Activated CD8-positive, alpha-beta memory T cell treated with anti-CD3 and anti-CD28 coated beads for 24 hours (primary cell): ENCODE measurements around the gene RABL3.
"Not testable (repeated sequence)": the region's sequence is repeated elsewhere in the genome, so short reads cannot be mapped to it uniquely, and the experiment has no call there.

Experiments
- DNase-seq: peaks from one replicate; pipeline ENCODE4 v3.0.0-alpha.2; 2020

RABL3 gene

DNA sequence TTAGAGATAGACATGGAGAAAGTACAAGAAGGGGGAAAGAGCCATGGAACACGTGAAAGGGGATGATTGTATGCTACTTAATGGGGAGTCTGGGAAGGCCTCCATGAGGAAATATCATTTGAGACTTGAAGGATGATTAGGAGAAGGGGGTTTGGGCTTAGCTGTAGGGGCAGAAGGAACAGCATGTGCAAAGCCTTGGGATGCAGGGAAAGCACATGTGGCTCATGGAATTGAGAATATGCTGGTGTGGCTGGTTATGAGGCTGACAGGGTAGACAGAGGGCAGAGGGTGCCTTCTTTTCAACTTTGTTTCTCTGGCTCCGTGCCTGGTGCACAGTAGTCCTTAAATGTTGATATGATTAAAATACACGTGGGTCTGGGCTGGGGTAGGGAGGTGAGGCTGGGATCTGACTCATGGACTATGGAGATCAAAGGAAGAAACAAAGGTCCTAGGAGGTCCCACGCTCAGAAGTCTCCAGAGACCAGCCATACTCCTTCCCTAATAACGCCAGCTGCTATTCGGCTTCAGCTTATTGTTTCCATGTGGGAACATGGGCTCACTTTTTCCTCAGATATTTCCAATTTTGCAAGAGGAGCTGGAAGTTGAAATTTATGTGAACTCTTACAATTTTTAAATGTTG is 1.4 kb upstream of the RABL3 start:
- no peak for DNase-seq

DNA sequence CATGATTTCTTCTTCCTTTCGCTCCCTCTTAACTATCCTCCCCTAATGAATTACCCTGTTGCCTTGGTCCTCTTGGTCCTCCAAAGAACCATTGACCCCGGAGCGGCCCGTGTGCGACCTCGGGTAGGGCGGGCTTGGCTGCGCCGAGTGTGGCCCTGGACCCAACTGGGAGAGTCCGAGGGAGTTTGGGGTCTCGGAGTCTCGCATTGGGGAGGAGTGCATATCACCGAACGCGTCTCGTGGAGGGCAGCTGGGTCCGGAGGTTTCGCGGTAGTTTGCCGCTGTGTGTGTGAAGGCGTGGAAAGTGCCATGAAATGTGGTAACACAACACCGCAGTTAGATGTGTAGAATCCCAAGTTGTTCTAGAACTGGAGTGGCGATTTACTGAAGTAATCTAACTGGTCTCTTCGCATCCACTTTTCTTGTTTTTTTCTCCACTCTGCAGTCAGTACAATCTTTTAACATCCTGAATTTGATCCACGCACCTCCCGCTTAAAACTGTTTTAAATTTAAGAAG is 591 bp upstream of the RABL3 start:
- DNase-seq: no peak

DNA sequence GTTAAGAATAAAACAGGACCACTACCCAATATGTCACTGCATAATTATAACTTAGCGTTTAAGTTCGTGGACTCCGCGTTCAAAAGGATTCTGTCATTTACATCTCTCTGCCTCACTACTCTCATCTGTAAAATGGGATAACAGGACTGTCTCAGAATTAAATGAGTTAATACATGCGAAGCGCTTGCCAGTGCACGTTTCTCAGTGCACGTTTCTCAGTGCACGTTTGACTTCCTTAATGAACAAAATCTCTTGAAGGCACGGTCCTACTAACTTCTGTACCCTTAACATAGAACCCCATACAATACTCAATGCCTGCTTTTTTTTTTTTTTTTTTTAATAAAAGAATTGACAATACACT is 499 bp downstream of the RABL3 start:
- DNase-seq: no peak

DNA sequence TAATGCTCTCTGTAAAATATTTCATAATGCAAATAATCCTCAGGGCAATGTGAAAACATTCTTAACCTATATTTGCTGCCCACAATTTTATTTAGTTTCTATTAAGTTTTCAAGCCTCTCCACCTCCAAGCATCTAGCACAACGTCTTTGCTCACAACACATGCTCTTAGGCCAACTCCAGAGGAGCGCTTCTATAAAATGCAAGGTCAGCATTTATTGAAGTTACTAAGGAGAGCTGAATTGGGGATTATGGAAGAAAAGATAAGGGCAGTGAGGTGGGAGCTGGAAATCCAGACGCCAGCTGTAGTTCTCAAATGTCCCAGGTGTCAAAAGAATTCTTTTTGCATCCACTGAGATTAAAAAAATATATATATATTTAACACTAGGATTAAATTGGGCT is 996 bp downstream of the RABL3 start:
- no peak for DNase-seq

DNA sequence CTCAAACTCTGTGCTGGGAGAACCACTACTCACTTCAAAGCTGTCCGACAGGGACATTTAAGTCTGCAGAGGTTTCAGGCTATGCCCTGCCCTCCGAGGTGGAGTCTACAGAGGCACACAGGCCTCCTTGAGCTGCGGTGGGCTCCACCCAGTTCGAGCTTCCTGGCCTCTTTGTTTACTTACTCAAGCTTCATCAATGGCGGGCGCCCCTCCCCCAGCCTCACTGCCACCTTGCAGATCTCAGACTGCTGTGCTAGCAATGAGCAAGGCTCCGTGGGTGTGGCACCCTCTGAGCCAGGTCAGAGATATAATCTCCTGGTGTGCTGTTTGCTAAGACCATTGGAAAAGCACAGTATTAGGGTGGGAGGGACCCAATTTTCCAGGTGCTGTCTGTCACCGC is 4.3 kb downstream of the RABL3 start:
- not testable (repeated sequence) for DNase-seq

DNA sequence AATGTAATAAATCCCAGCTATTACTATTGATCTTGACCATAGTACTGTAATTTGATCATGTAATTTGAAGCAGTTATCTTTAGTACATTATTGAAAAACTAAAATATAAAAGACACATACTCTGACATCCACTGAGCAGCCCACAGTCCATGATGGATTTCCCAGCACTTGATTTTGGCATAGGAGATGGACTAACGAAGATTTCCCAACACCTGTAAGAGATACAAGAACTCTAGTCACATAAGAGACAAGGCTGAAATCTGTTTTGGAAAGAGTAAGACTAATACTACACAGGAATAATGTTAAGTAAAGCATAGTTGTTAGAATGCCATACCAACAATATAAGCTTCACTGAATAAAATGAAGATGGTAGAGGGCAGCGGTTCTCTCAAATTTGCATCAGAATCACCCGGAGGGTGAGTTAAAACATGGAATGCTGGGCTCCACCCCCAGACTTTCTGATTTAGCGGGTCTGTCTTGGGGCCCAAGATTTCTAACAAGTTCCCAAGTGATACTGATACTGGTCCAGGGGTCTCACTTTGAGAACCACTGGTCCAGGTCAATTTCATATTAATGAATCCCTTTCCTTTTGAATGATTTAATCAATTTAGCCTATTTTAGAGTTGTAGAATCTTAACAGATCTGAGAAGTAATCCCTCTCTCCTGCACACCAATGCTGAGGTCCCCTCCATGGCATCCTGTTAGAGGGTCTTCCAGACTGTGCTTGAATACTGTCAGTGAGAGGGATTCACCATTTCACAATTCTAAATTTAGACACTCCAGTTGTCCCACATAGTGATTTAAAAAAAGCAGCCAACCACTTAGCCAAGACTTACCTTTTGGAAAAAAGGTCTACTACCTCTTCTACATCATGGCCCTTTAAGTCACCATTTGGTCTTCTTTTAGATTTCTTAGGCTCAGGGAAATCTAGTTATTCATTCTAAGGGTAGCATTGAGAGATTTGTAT is 11.5 kb downstream of the RABL3 start:
- no peak for DNase-seq

DNA sequence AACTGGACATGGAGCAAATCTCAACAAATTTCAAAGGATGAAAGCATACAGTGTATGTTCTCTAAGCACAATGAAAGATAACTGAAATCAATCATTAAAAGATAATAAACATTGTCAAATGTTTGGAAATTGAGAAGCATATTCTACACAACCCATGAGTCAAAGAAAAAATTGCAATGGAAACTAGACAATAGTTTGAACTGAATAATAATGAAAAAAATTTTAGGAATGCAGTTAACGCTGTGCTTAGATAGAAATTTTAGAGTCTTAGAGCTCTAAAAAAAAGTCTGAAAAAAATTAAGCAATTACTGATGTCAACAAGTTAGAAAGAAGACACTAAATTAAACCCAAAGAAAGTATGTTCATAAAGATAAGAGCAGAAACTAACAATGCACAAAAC is 15.5 kb downstream of the RABL3 start:
- no peak for DNase-seq

DNA sequence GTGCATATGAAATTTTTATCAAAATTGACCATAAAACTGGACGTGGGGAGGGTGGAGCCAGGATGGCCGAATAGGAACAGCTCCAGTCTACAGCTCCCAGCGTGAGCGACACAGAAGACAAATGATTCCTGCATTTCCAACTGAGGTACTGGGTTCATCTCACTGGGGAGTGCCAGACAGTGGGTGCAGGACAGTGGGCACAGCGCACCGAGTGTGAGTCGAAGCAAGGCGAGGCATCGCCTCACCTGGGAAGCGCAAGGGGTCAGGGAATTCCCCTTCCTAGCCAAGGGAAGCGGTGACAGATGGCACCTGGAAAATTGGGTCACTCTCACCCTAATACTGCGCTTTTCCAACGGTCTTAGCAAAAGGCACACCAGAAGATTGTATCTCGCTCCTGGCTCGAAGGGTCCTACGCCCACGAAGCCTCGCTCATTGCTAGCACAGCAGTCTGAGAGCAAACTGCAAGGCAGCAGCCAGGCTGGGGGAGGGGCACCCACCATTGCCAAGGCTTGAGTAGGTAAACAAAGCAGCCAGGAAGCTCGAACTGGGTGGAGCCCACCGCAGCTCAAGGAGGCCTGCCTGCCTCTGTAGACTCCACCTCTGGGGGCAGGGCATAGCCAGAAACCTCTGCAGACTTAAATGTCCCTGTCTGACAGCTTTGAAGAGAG is 23.0 kb downstream of the RABL3 start:
- DNase-seq: peak; percentile 75

DNA sequence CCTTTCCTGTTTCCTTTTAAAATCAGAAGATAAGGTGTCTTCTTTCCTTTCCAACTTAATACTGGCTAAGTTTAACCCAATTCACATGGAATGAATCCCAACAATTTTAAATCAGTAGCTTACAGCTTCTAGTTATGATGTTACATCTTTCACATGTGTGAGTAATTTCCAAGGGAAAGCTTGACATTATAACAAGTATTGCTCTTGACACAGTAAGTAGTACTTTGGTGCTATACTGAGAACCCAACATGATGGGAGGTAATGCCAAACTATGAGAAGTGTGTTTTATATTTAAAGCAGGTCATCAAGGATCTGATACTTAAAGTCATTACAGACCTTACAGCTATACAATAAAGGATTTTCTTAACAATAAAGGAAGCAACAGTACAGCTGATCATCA is 29.1 kb downstream of the RABL3 start:
- no peak for DNase-seq

DNA sequence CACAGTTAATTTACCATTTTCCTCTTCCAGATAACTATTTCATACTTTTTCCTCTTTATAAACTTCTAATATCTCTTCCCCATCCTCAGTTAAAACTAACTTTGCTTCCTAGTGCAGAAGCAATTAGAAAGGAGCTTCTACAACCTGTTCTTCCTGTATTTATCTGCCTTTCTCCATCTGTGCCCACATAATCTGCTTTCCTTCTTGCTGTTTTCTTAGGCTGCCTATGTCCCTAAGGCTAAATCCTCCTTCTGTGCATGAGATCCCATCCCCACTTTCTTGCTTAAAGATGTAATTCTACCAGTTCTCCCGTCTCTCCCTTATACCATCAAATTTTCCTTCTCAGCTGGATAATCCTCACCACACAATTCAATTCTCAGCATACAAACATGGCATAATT is 31.9 kb downstream of the RABL3 start:
- DNase-seq: no peak

DNA sequence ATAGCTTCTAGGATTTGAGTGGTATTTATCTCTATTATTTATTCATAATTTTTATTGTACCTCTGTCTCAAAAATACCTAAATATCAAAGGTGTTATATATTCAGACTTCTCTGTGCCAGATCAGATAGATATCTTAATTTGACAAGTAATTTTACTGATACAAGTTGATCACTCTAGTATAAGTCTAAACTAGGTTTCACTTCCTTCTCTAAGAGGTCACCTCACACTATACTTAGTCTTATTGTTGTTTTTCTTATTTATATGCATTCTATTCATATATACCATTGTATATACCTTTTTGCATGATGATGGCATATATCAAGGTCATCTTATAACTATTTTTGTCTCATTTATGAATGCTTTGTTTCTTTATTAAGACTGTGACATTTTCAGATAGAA is 33.9 kb downstream of the RABL3 start:
- no peak for DNase-seq

DNA sequence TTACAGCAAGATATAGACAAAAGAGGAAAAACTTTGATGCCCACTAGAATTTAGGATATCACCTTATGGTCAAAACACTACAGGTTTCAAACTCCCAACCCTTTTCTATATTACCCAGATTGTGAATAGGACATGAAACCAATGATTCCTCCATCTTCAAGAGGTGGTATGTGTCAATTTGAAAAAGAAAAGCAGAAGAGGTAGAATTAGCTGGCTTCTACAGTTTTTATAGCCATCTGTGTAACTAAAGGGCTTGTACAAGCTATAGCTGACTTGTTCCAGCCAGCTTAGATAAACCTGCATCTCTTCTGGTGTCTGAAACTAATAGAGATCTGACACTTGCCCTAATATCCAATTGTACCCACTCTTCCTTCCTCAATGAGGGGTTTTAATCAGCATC is 35.4 kb downstream of the RABL3 start:
- DNase-seq: no peak

DNA sequence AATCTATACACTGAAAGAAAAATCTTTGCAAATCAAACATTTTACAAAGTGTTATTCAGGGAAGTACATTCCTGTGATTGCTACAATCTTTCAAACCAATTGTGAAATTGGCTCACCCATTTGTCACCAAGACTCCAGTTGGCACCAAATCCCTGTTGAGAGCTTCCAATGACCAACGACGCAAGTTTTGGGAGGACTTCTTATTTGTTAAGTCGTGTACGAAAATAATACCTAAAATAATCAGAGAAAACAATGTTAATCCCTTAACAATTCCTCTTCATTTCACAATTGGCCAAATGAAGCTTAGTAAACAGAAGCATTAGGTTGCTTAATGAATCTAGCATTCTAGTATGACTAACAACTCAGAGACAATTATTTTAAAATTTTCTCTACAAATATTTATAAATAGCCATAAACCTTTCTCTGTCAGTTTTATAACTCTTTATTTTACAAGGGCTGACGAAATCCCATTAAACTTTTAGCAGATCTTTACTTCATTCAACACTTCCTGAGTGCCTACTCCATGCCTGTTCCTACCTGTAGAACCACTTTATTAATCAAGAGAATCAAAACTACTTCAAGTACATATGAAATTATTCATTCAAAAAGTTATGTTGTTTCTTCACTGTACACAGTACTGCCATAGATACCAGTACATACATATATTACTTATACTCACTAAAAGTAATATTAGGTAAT is 36.3 kb downstream of the RABL3 start:
- no peak for DNase-seq

DNA sequence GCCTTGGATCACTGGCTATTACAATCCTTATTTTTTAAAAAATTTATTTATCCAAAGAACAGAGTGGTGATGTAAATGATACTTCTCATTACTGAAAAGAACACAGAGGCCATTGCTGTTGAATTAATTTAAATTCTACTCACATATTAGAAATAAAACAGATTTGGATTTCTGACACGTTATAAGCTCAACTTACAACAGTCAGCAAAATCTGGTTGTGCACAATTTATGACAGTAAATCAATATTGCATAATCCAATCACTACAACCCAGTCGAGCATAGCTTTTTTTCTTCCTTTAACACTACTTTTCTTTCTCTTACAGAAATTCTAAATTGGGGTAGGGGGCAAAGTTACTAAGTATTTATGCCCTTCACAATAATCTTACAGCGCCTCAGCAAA is 43.0 kb downstream of the RABL3 start:
- no peak for DNase-seq

DNA sequence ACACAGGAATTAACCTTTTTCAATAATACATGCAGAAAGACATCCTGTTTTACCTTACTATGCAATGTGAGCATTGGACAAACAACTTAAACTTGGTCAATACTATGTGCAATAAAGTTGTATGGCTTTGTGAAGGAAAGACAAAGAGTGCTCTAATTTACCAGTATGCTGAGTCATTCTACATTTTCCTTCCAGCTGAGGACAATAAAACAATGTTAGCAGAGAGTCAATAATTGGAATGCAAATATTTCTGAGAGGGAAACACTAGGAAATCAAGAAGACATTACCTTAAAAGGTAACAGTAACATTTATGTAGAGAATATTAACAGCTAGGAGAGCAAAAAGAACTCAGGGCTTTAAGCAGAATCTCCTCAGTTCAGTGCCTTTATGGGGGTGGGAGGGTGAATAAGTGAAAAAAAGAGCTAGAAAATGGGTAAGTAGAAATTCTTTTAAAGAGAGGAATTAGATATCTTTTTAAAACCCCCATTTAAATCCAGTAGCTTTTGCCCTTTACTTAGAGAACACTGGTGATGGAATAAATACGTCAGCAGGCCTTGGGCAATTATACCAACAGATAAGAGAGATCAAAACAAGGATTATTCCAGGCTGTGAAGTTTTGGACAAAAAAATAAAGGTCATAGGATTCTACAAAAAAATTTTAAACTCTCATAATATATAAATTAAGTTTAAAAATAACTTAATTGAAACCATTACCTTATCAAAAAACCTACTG is 48.7 kb downstream of the RABL3 start:
- no peak for DNase-seq

DNA sequence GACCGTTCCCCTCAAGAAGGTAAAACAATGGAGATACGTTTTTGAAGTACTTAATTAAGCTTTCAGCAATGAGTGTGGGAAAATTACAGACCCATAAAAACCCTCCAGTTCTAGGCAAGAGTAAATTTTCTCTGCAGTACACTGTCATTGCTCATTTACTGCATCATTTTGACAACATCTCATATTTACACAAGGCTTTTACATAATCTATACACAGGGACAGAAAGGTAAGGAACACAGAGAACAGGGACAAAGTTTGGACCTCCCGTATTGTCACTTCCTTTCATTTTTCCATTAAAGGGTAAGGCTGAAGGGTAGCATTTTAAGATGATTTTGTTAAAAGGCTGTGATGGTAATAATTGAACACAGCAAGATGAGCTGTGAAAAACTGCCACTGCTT is 52.9 kb downstream of the RABL3 start:
- DNase-seq: no peak

DNA sequence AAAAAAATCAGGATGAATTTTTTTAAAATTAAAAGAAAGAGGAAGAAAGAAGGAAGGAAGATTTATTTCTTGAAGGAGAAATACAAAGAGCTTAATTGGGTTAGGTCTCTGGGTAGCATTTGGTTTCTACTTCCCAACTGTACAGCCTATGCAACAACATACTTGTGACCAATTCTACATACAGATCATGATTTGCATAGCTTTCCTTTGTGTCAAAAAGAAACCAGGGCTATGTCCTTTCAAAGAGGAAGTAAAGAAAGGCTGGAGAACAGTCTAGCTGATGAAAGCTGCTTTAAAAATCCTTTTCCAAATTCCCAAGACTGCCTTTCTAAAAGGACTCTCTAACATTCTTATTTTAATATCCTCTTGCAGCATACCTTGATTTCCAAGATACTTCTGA is 54.2 kb downstream of the RABL3 start:
- no peak for DNase-seq

DNA sequence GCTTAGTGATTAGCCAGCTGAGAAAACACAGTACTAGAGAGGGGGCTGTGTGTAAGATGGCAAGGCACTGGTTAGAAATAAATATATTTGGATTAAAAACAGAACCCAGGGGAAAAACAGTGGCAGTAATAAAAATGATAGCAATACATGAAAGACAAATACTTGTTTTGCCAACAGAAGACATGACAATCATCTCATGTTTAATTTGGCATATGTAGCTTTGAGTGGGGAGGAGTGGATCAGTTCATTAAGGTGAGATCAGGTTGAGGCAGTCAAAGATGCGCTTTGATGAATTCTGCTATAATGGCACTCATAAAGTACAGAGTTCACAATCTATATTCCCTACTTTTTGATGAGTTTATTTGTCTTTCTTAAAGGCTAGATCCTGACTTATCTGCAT is 56.9 kb downstream of the RABL3 start:
- no peak for DNase-seq

DNA sequence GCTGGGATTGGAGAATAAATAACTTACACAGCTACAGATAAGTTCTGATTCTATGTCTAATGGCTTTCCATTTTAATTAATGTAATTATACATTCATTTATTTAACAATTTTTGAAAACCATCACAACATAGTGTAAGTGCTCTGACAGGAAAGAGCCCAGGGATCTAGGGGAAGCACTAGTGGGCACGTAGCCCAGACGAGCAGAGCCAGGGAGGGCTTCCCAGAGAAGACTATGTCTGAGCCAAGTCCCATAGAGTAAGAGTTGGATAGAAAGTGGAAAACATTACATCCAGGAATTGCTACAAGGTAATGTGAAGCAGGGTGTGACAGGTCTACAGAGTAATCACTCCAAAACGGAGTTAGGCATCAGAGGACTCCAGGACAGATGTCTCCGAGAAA is 57.4 kb downstream of the RABL3 start:
- DNase-seq: no peak

DNA sequence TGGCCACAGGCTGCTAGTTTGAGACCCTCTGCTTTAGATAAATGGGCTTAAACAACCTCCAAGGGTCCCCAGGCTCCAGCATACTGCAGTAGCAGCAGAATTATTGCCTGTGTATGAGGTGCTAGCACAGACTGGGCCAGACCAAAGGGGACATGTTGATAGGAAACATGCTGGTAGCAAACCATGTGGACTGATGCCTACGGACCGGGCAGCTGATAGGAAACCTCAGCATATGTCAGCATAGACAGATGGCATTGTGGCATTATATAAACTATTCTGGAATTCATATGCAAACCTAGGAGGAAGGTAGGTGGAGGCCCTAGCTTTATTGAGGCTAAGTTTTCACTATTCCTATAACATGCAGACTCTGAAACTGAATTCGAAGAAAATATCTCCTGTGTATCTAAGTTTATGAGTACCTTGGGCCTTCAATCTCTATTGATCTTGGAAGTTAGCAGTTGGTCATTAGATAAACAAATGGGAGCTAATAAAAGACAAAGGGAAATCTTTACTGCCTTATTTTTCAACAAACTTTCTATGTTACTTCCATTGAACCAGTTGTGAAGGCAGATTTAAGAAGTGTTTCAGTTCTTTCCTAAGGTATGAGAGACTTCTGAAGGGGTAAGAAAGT is 58.5 kb downstream of the RABL3 start:
- DNase-seq: no peak

DNA sequence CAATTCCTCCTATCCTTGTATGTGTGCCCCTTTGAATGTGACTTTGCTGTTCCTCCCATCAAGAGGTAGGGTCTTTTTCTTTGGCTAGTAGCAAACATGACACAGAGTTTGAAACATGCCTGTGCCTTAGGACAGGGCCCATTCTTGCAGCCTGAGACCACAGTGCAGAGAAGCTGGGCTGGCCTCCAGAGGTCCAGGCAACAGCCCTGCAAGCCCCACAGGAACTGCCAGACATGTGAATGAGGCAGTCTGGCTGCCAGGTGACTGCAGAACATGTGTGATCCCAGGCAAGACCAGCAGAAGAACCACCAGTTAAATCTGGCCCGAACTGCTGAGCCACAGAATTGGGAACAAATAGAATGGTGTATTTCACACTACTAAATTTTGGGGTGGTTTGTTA is 59.1 kb downstream of the RABL3 start:
- DNase-seq: no peak

DNA sequence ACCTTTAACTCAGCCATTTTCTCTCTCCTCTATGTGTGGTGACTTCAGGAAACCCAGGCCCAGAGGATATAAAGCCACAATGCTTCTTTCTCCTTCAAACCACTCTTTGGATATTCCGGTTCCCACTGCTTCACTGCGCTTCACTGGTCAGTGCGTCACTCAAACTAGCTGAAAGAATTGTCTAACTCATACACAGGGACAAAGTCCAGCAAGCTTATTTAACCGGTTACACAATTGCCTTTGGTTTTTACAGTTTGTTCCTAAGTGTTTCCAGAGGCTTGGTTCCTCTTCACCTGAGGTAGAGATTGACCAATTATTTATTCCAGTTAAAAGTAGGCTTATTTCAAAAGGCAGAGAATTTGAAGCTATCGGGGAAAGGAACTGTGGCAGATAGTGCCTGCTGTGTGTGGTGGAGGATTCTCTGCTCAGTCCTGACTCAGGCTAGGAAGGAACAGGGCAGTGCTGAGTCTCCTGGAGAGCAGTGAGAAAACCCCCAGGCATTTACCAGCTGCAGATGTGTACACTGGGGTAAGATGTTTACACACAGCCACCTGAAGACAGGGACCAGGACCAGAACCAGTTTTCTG is 60.1 kb downstream of the RABL3 start, which contains the start of gene HGD:
Gene HGD (minus strand): TSS at position 145 of the 587 bp plus-strand sequence. CDS start 128 bp downstream, at position 17.
- DNase-seq: no peak
